Breast epithelium (tissue), 4 donors: ENCODE data around the gene CREB3L2. TPM values are rescaled to one million over a fixed set of nuclear protein-coding genes. Genes with fewer than 3 reads are reported as not detected.

ENCODE experiments used
- DNase-seq, 2 donors: peaks; one replicate each; pipeline ENCODE4 v3.0.0-alpha.2; 2019; ENCODE audit warnings: low spot score in 2 of 2
- H3K27ac ChIP-seq, 2 donors: fragments of 200-600 bp; sonication (generic) in 1 of 2; one replicate each; pipeline ENCODE4 v1.5.1; 2016 to 2019; ENCODE audit warnings: mild to moderate bottlenecking in 1 of 2
- H3K27me3 ChIP-seq, 2 donors: fragments of 200-600 bp; sonication (generic) in 1 of 2; one replicate each; pipeline versions ENCODE4 v1.5.1 to v1.6.0; 2017 to 2019; ENCODE audit warnings: control low read depth in 1 of 2, mild to moderate bottlenecking in 1 of 2
- H3K36me3 ChIP-seq: fragments of 200-600 bp; one replicate; pipeline ENCODE4 v1.5.1; 2019
- H3K4me1 ChIP-seq, 2 donors: fragments of 200-600 bp; sonication (generic); one replicate each; pipeline ENCODE4 v1.5.1; 2016 to 2019; ENCODE audit warnings: control low read depth in 1 of 2
- H3K4me3 ChIP-seq, 3 donors: fragments of 200-600 bp; sonication (generic); 1 replicate in 2 of 3; 2 replicates in 1 of 3; pipeline ENCODE4 v1.5.1; 2016 to 2019; ENCODE audit warnings: mild to moderate bottlenecking in 3 of 3, moderate library complexity in 2 of 3
- H3K9me3 ChIP-seq, 2 donors: fragments of 200-600 bp; sonication (generic) in 1 of 2; one replicate each; pipeline ENCODE4 v1.5.1; 2016 to 2019; ENCODE audit warnings: control low read depth in 1 of 2
- CTCF ChIP-seq, 3 donors: fragments of 450-650 bp; IDR thresholded peaks; one replicate each; pipeline ENCODE4 v1.5.1; 2016 to 2017; ENCODE audit warnings: antibody characterized with exemption in 3 of 3, mild to moderate bottlenecking in 3 of 3, moderate library complexity in 3 of 3
- POLR2A ChIP-seq: fragments of 450-650 bp; IDR thresholded peaks from one replicate; pipeline ENCODE4 v1.6.1; 2016; ENCODE audit warnings: antibody characterized with exemption, mild to moderate bottlenecking, moderate library complexity
- POLR2AphosphoS5 ChIP-seq, 3 donors: sonication (generic); formaldehyde crosslinking; IDR thresholded peaks; one replicate each; pipeline ENCODE4 v1.6.1; 2017; ENCODE audit warnings: antibody characterized with exemption in 3 of 3
- intact Hi-C: fragments of 100-400 bp; cut with DNase I; formaldehyde crosslinking; loops from one replicate; pipeline ENCODE4 v1.15.1; 2023; ENCODE audit warnings: low total_unique reads
- total RNA-seq, 3 donors: library from RNA; depleted of rRNA; stranded (reverse); fragments of >200 nt; gene quantifications; one replicate each; pipeline ENCODE4 v1.1.0, GENCODE V29; 2016

The CREB3L2 gene
- total RNA-seq, 3 donors from 2014 or later = 23.0 to 46.5 (median 40.5) TPM

GRCh38 chr7:138024343-138024691 lies 22.4 kb upstream of the CREB3L2 start:
- H3K27ac ChIP-seq = no peak overlapping the region
- intact Hi-C loops = no loop called here
- no peak for DNase-seq

GRCh38 chr7:138023618-138024342 lies 21.9 kb upstream of the CREB3L2 start:
- H3K27ac ChIP-seq = no peak overlapping the region
- no peaks in the 10 kb centered on the region for H3K27me3 ChIP-seq
- H3K9me3 ChIP-seq = peaks cover 0 to 4% of the 10 kb centered on the region in 2 donors
- H3K4me1 ChIP-seq = no peaks in the 10 kb centered on the region
- H3K4me3 ChIP-seq = no peak overlapping the region
- H3K36me3 ChIP-seq = no peaks in the 10 kb centered on the region
- TF ChIP-seq POLR2AphosphoS5 (IDR thresholded peaks at IDR 0.05) = no peak
- TF ChIP-seq CTCF (IDR thresholded peaks at IDR 0.05) = no peak
- TF ChIP-seq POLR2A = no peak
- no peak for DNase-seq
- intact Hi-C loops = no loop called here

More at GRCh38 chr7:138024343-138024691, 22.4 kb upstream of the CREB3L2 start:
- peaks cover 0 to 4% of the 10 kb centered on the region in 2 donors for H3K9me3 ChIP-seq
- no peaks in the 10 kb centered on the region for H3K27me3 ChIP-seq
- TF ChIP-seq POLR2AphosphoS5 (IDR thresholded peaks at IDR 0.05) = no peak
- TF ChIP-seq CTCF (IDR thresholded peaks at IDR 0.05) = no peak
- TF ChIP-seq POLR2A = no peak
- H3K4me3 ChIP-seq = no peak overlapping the region
- no peaks in the 10 kb centered on the region for H3K36me3 ChIP-seq
- no peaks in the 10 kb centered on the region for H3K4me1 ChIP-seq

GRCh38 chr7:138021889-138022288 lies 20.0 kb upstream of the CREB3L2 start:
- H3K4me1 ChIP-seq = no peaks in the 10 kb centered on the region
- no peak for TF ChIP-seq CTCF (IDR thresholded peaks at IDR 0.05)
- DNase-seq = no peak
- intact Hi-C loops = no loop called here
- H3K27me3 ChIP-seq = no peaks in the 10 kb centered on the region
- no peak overlapping the region for H3K4me3 ChIP-seq
- peaks cover 0 to 4% of the 10 kb centered on the region in 2 donors for H3K9me3 ChIP-seq
- no peak overlapping the region for H3K27ac ChIP-seq
- no peaks in the 10 kb centered on the region for H3K36me3 ChIP-seq

- Histone ChIP-seq H3K4me1 (no peaks in the 10 kb centered on the region), H3K27me3 (no peaks in the 10 kb centered on the region), H3K27ac (no peak overlapping the region), H3K9me3 (no peaks in the 10 kb centered on the region), H3K36me3 (no peaks in the 10 kb centered on the region), H3K4me3 (no peak overlapping the region)
- intact Hi-C loops = no loop called here
- TF ChIP-seq CTCF (IDR thresholded peaks at IDR 0.05) (no peak), POLR2AphosphoS5 (IDR thresholded peaks at IDR 0.05) (no peak), POLR2A (no peak)
- DNase-seq = no peak
Observed at GRCh38 chr7:138017992-138018391, 16.1 kb upstream of the CREB3L2 start.

GRCh38 chr7:138015096-138015495 lies 13.2 kb upstream of the CREB3L2 start:
- no peak overlapping the region for H3K27ac ChIP-seq
- intact Hi-C loops = no loop called here
- H3K36me3 ChIP-seq = no peaks in the 10 kb centered on the region
- TF ChIP-seq CTCF (IDR thresholded peaks at IDR 0.05) (no peak), POLR2AphosphoS5 (IDR thresholded peaks at IDR 0.05) (no peak), POLR2A (no peak)
- H3K4me3 ChIP-seq = no peak overlapping the region
- H3K27me3 ChIP-seq = no peaks in the 10 kb centered on the region
- no peaks in the 10 kb centered on the region for H3K9me3 ChIP-seq
- H3K4me1 ChIP-seq = no peaks in the 10 kb centered on the region
- no peak for DNase-seq
